CD14-positive monocyte (primary cell): ENCODE results near the gene ATP6V0A4. TPM values are rescaled to one million over a fixed set of nuclear protein-coding genes. Genes with fewer than 3 reads are reported as not detected.

Source experiments
- DNase-seq, 3 donors: peaks; one replicate each; pipeline ENCODE4 v3.0.0-alpha.2; 2011 to 2022
- H2AFZ ChIP-seq: 2 replicates; pipeline ENCODE4 v1.6.0; 2012; ENCODE audit warnings: mild to moderate bottlenecking, low read depth, low read length, inconsistent platforms; ENCODE audit not compliant: insufficient read depth, poor library complexity, severe bottlenecking
- H3K27ac ChIP-seq, 2 donors: 1 replicate in 1 of 2; 2 replicates in 1 of 2; pipeline ENCODE4 v1.5.1; 2012 to 2013; ENCODE audit warnings: low read length in 2 of 2, control low read depth in 1 of 2, inconsistent platforms in 1 of 2, low read depth in 1 of 2, mild to moderate bottlenecking in 1 of 2
- H3K27me3 ChIP-seq, 2 donors: one replicate each; pipeline versions ENCODE4 v1.6.0 to v1.6.1; 2011 to 2013; ENCODE audit warnings: low read length in 2 of 2; ENCODE audit not compliant: control insufficient read depth in 2 of 2, insufficient read depth in 2 of 2
- H3K36me3 ChIP-seq, 2 donors: replicated peaks in 1 of 2; 1 replicate in 1 of 2; 2 replicates in 1 of 2; pipeline versions ENCODE4 v1.5.1 to v1.6.1; 2012 to 2013; ENCODE audit warnings: low read length in 2 of 2, control low read depth in 1 of 2, inconsistent platforms in 1 of 2, mild to moderate bottlenecking in 1 of 2; ENCODE audit not compliant: insufficient read depth in 2 of 2, control insufficient read depth in 1 of 2
- H3K4me1 ChIP-seq, 2 donors: 1 replicate in 1 of 2; 2 replicates in 1 of 2; pipeline versions ENCODE4 v1.5.1 to v1.6.1; 2012 to 2013; ENCODE audit warnings: low read length in 2 of 2, control low read depth in 1 of 2, inconsistent platforms in 1 of 2, mild to moderate bottlenecking in 1 of 2, moderate library complexity in 1 of 2; ENCODE audit not compliant: insufficient read depth in 2 of 2, control insufficient read depth in 1 of 2
- H3K4me2 ChIP-seq: replicated peaks from 2 replicates; pipeline ENCODE3; 2012; ENCODE audit warnings: low read length, moderate library complexity, mild to moderate bottlenecking; ENCODE audit not compliant: poor library complexity, severe bottlenecking; ENCODE audit errors: extremely low read depth
- H3K4me3 ChIP-seq, 3 experiments: fragments of 200-600 bp in 1 of 3; sonication (generic) in 1 of 3; replicated peaks in 1 of 3; 1 replicate in 2 of 3; 2 replicates in 1 of 3; pipeline ENCODE4 v1.5.1; 2011 to 2013; ENCODE audit warnings: low read length in 3 of 3, mild to moderate bottlenecking in 3 of 3, control low read depth in 2 of 3, low read depth in 2 of 3, inconsistent platforms in 1 of 3, moderate library complexity in 1 of 3
- H3K79me2 ChIP-seq: 2 replicates; pipeline ENCODE4 v1.6.0; 2012; ENCODE audit warnings: mild to moderate bottlenecking, control low read depth, inconsistent platforms, low read length, moderate library complexity; ENCODE audit not compliant: insufficient read depth
- H3K9ac ChIP-seq: 2 replicates; pipeline ENCODE4 v1.6.0; 2017; ENCODE audit warnings: low read length, mild to moderate bottlenecking; ENCODE audit not compliant: insufficient read depth, poor library complexity, severe bottlenecking
- H3K9me3 ChIP-seq, 2 donors: replicated peaks in 1 of 2; 1 replicate in 1 of 2; 2 replicates in 1 of 2; pipeline versions ENCODE4 v1.5.1 to v1.6.1; 2012 to 2013; ENCODE audit warnings: low read length in 2 of 2, control low read depth in 1 of 2; ENCODE audit not compliant: control insufficient read depth in 1 of 2, insufficient read depth in 1 of 2
- H4K20me1 ChIP-seq: 2 replicates; pipeline ENCODE4 v1.6.0; 2012; ENCODE audit warnings: mild to moderate bottlenecking, low read length, control low read depth, moderate library complexity; ENCODE audit not compliant: insufficient read depth
- H3K27ac Mint-ChIP-seq, 7 donors: one replicate each; pipeline ENCODE4 v1.8.0; 2020; ENCODE audit warnings: mild to moderate bottlenecking in 7 of 7, mixed read lengths in 7 of 7, moderate library complexity in 6 of 7, inconsistent platforms in 2 of 7
- H3K27me3 Mint-ChIP-seq, 3 donors: one replicate each; pipeline ENCODE4 v1.8.0; 2021 to 2022; ENCODE audit warnings: low read depth in 3 of 3, mild to moderate bottlenecking in 3 of 3, mixed read lengths in 3 of 3, moderate library complexity in 3 of 3, inconsistent platforms in 1 of 3
- H3K36me3 Mint-ChIP-seq, 2 donors: one replicate each; pipeline ENCODE4 v1.8.0; 2020; ENCODE audit warnings: mixed read lengths in 2 of 2, inconsistent platforms in 1 of 2, mild to moderate bottlenecking in 1 of 2
- H3K4me1 Mint-ChIP-seq: one replicate; pipeline ENCODE4 v1.8.0; 2020; ENCODE audit warnings: mild to moderate bottlenecking, mixed read lengths
- H3K4me3 Mint-ChIP-seq, 2 donors: one replicate each; pipeline ENCODE4 v1.8.0; 2020; ENCODE audit warnings: mild to moderate bottlenecking in 2 of 2, mixed read lengths in 2 of 2, moderate library complexity in 1 of 2
- H3K9me3 Mint-ChIP-seq, 7 donors: one replicate each; pipeline ENCODE4 v1.8.0; 2020 to 2022; ENCODE audit warnings: mixed read lengths in 7 of 7, mild to moderate bottlenecking in 6 of 7, moderate library complexity in 6 of 7, inconsistent platforms in 2 of 7
- WGBS: methylation state at CpG from one replicate; pipeline ENCODE4 v1.1.5; 2013; ENCODE audit warnings: missing lambda C conversion rate; ENCODE audit not compliant: insufficient coverage; 5-methylcytosine and 5-hydroxymethylcytosine counted together
- intact Hi-C, 2 donors: fragments of 100-400 bp; cut with micrococcal nuclease; formaldehyde crosslinking; loops; one replicate each; pipeline versions ENCODE4 v1.15.0 to v1.15.1; 2023
- polyA plus RNA-seq, 3 donors: library from polyadenylated mRNA; depleted of rRNA in 1 of 3; unstranded in 2 of 3; stranded (reverse) in 1 of 3; fragments of 300-500 nt in 2 of 3; fragments of >200 nt in 1 of 3; fragmentation: Illumina TruSeq in 2 of 3; gene quantifications; 1 replicate in 2 of 3; 2 replicates in 1 of 3; pipeline ENCODE4 v1.2.3, GENCODE V29; 2012 to 2021
- TF ChIP-seq, protein P1 (sequence below): fragments of 200-600 bp; IDR thresholded peaks from one replicate; pipeline ENCODE4 v1.8.0; 2022; ENCODE audit warnings: antibody characterized with exemption, mild to moderate bottlenecking

ATP6V0A4 gene
- polyA plus RNA-seq, 3 donors: not detected

DNA sequence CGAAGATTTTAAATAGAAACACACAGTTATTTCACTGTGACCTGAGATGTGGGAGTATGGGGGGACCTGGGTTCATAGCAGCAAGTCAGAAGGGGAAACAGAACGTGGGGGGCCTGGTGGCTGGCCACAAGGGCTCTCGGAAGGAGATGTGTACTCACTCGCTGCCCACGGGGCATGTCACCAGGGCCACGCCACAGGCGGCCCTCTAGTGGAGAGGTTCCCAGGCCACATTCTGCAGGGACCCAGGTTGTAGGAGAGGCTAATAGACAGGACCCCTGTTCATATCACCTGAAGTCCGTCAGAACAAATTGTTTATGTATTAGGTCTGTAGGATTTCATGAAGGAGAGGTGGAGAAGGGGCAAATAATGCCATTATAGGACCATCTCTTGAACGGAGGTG, 71.7 kb downstream of the ATP6V0A4 start:
- Histone ChIP-seq H2AFZ (no peak overlapping the region), H3K4me1 (no peaks in the 10 kb centered on the region), H3K4me3 (no peak overlapping the region), H3K9me3 (no peaks in the 10 kb centered on the region), H3K27me3 (no peaks in the 10 kb centered on the region), H3K36me3 (no peaks in the 10 kb centered on the region), H4K20me1 (no peaks in the 10 kb centered on the region), H3K4me2 (no peak overlapping the region), H3K79me2 (no peaks in the 10 kb centered on the region), H3K9ac (no peak overlapping the region), H3K27ac (no peak overlapping the region)
- Mint-ChIP-seq H3K27ac (no peak overlapping the region), H3K27me3 (peaks cover 0 to 5% (median 1%) of the 10 kb centered on the region in 3 donors), H3K36me3 (no peaks in the 10 kb centered on the region), H3K4me1 (no peaks in the 10 kb centered on the region), H3K4me3 (no peak overlapping the region), H3K9me3 (peaks cover 0 to 5% (median 3%) of the 10 kb centered on the region in 7 donors)
- intact Hi-C loops: no loop called here
- no peak for DNase-seq
- TF ChIP-seq, protein P1, sequence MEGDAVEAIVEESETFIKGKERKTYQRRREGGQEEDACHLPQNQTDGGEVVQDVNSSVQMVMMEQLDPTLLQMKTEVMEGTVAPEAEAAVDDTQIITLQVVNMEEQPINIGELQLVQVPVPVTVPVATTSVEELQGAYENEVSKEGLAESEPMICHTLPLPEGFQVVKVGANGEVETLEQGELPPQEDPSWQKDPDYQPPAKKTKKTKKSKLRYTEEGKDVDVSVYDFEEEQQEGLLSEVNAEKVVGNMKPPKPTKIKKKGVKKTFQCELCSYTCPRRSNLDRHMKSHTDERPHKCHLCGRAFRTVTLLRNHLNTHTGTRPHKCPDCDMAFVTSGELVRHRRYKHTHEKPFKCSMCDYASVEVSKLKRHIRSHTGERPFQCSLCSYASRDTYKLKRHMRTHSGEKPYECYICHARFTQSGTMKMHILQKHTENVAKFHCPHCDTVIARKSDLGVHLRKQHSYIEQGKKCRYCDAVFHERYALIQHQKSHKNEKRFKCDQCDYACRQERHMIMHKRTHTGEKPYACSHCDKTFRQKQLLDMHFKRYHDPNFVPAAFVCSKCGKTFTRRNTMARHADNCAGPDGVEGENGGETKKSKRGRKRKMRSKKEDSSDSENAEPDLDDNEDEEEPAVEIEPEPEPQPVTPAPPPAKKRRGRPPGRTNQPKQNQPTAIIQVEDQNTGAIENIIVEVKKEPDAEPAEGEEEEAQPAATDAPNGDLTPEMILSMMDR: no peak
- WGBS: 76% methylated on average over 6 of the region's 9 CpGs

DNA sequence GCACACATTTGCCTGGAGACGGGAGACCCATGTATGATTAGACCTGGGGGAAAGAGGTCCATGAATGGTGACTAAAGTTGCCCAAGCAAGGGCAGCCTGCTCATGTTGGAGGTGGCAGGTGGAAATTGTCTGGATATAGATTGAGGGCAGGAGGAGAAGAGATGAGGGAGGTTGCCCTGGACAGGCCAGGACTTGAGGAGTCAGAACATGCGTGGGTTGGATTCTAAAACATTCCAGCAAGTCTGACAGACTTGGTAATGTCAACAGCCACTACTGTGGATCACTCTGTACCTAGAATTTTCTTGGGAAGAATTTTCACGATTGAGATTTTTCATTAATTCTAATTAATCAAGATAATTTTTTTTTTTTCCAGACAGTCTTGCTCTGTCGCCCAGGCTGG, 77.7 kb downstream of the ATP6V0A4 start:
- H3K36me3 ChIP-seq: no peaks in the 10 kb centered on the region
- H2AFZ ChIP-seq: no peak overlapping the region
- H3K4me2 ChIP-seq: no peak overlapping the region
- peaks cover 0 to 10% of the 10 kb centered on the region in 2 donors for H3K4me1 ChIP-seq
- Mint-ChIP-seq H3K4me3 (no peak overlapping the region), H3K9me3 (peaks cover 0 to 1% (median 0%) of the 10 kb centered on the region in 7 donors), H3K27ac (no peak overlapping the region), H3K4me1 (peaks cover 12% of the 10 kb centered on the region), H3K27me3 (peaks cover 8 to 25% (median 15%) of the 10 kb centered on the region in 3 donors), H3K36me3 (no peaks in the 10 kb centered on the region)
- H4K20me1 ChIP-seq: no peaks in the 10 kb centered on the region
- TF ChIP-seq, protein P1: no peak
- 100% methylated on average over 2 of the region's 4 CpGs for WGBS
- H3K9ac ChIP-seq: no peak overlapping the region
- H3K27me3 ChIP-seq: peaks cover 0 to 7% of the 10 kb centered on the region in 2 donors
- H3K4me3 ChIP-seq: no peak overlapping the region
- no peak overlapping the region for H3K27ac ChIP-seq
- no peaks in the 10 kb centered on the region for H3K79me2 ChIP-seq
- H3K9me3 ChIP-seq: no peaks in the 10 kb centered on the region
- intact Hi-C loops: no loop called here
- no peak for DNase-seq
